Measurements from ENCODE around the gene TMEM19. TPM values are rescaled to one million over a fixed set of nuclear protein-coding genes. Genes with fewer than 3 reads are reported as not detected.
"Not testable (repeated sequence)": the region's sequence is repeated elsewhere in the genome, so short reads cannot be mapped to it uniquely, and the experiment has no call there.

Gene TMEM19
- total RNA-seq, 4 donors from 2014 or later = 9.6 to 24.2 (median 16.6) TPM

- H3K36me3 ChIP-seq = no peaks in the 10 kb centered on the region
- no peaks in the 10 kb centered on the region for H3K27me3 ChIP-seq
- no peak overlapping the region for H3K4me3 ChIP-seq
- no peak overlapping the region for H3K27ac ChIP-seq (replicated peaks in 1 of 4)
- WGBS = 76% methylated on average over 5 of the region's 5 CpGs
- TF ChIP-seq, protein P1, sequence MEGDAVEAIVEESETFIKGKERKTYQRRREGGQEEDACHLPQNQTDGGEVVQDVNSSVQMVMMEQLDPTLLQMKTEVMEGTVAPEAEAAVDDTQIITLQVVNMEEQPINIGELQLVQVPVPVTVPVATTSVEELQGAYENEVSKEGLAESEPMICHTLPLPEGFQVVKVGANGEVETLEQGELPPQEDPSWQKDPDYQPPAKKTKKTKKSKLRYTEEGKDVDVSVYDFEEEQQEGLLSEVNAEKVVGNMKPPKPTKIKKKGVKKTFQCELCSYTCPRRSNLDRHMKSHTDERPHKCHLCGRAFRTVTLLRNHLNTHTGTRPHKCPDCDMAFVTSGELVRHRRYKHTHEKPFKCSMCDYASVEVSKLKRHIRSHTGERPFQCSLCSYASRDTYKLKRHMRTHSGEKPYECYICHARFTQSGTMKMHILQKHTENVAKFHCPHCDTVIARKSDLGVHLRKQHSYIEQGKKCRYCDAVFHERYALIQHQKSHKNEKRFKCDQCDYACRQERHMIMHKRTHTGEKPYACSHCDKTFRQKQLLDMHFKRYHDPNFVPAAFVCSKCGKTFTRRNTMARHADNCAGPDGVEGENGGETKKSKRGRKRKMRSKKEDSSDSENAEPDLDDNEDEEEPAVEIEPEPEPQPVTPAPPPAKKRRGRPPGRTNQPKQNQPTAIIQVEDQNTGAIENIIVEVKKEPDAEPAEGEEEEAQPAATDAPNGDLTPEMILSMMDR (IDR thresholded peaks at IDR 0.05) = no peak
- TF ChIP-seq POLR2AphosphoS5 (IDR thresholded peaks at IDR 0.05) (no peak), POLR2A (IDR thresholded peaks at IDR 0.05; ENCODE audit: low read depth) (no peak), EP300 (IDR thresholded peaks at IDR 0.05) (no peak)
- H3K9me3 ChIP-seq = no peaks in the 10 kb centered on the region
- intact Hi-C loops (cut with DNase I) = loop anchor here (2.0 kb wide), 1 partner anchor 19 kb away; the partner anchor contains the start of gene THAP2
- H3K4me1 ChIP-seq = peaks cover 17 to 31% (median 31%) of the 10 kb centered on the region in 4 donors
- DNase-seq (ENCODE audit: extremely low spot score) = no peak
Measured at GRCh38 chr12:71684081-71684480, 1.8 kb upstream of the TMEM19 start.

DNA sequence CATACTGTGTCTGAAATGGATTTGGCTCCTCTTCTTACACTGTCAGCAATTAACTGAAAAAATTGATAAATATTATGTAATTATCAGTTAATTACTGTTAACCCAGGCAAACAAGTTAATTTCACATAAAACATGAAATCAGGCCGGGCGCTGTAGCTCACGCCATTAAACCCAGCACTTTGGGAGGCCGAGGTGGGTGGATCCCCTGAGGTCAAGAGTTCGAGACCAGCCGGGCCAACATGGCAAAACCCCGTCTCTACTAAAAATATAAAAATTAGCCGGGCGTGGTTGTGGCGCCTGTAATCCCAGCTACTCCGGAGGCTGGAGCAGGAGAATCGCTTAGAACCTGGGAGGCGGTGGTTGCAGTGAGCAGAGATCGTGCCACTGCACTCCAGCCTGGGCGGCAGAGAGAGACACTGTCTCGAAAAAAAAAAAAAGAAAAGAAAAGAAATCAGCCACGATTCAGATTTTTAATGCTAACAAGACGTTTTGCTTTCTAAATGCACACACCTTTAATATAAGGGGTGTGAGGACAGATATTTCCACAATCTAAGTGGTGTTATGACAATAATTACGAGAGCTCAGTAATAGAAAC lies 473 bp upstream of the TMEM19 start:
- DNase-seq (ENCODE audit: extremely low spot score) = no peak
- intact Hi-C loops (cut with DNase I) = loop anchor here (2.0 to 5.0 kb wide), 2 partner anchors 21 to 67 kb away; partner anchors contain the start of genes RAB21 and THAP2
- peaks cover 17 to 36% (median 34%) of the 10 kb centered on the region in 4 donors for H3K4me1 ChIP-seq
- 27% methylated on average over 19 of the region's 19 CpGs for WGBS
- no peaks in the 10 kb centered on the region for H3K27me3 ChIP-seq
- no peaks in the 10 kb centered on the region for H3K9me3 ChIP-seq
- TF ChIP-seq POLR2A (IDR thresholded peaks at IDR 0.05; ENCODE audit: low read depth) (no peak), POLR2AphosphoS5 (IDR thresholded peaks at IDR 0.05) (no peak), EP300 (IDR thresholded peaks at IDR 0.05) (no peak)
- TF ChIP-seq, protein P1 (IDR thresholded peaks at IDR 0.05) = no peak
- H3K4me3 ChIP-seq = peak overlapping the region; percentile 79 to 84 (median 81)
- H3K27ac ChIP-seq (replicated peaks in 1 of 4) = peak overlapping the region; percentile 89 to 91 (median 90)
- H3K36me3 ChIP-seq = peaks cover 0 to 5% (median 0%) of the 10 kb centered on the region in 4 donors

GRCh38 chr12:71686658-71687025 lies 760 bp downstream of the TMEM19 start:
- Histone ChIP-seq H3K9me3 (no peaks in the 10 kb centered on the region), H3K27ac (replicated peaks in 1 of 4) (peak overlapping the region; percentile 89 to 91 (median 90)), H3K4me1 (peaks cover 17 to 36% (median 34%) of the 10 kb centered on the region in 4 donors), H3K36me3 (peaks cover 0 to 6% (median 0%) of the 10 kb centered on the region in 4 donors), H3K4me3 (peak overlapping the region; percentile 79 to 84 (median 81)), H3K27me3 (no peaks in the 10 kb centered on the region)
- WGBS = 6% methylated on average over 3 of the region's 3 CpGs
- TF ChIP-seq POLR2A (IDR thresholded peaks at IDR 0.05; ENCODE audit: low read depth) = no peak
- TF ChIP-seq EP300 (IDR thresholded peaks at IDR 0.05) = no peak
- TF ChIP-seq, protein P1 (IDR thresholded peaks at IDR 0.05) = no peak
- intact Hi-C loops (cut with DNase I) = loop anchor here (5.0 kb wide), 1 partner anchor 66 kb away; the partner anchor contains the start of gene RAB21
- no peak for DNase-seq (ENCODE audit: extremely low spot score)

DNA sequence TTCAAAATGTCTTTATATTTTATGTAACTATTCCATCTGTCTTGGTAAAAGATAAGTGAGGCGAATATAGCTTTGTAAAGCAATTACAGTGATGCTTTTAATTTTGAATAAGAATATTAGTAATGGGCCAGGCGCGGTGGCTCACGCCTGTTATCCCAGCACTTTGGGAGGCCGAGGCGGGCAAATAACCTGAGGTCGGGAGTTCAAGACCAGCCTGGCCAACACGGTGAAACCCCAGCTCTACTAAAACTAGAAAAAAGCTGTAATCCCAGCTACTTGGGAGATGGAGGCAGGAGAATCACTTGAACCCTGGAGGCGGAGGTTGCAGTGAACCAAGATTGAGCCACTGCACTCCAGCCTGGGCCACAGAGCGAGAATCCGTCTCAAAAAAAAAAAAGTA lies 1.3 kb downstream of the TMEM19 start:
- 87% methylated on average over 11 of the region's 11 CpGs for WGBS
- Histone ChIP-seq H3K27ac (replicated peaks in 1 of 4) (peak overlapping the region in 2 of 4 donors; percentile 90 to 91), H3K4me3 (peak overlapping the region; percentile 79 to 84 (median 81)), H3K4me1 (peaks cover 17 to 36% (median 34%) of the 10 kb centered on the region in 4 donors)
- H3K9me3 ChIP-seq; H3K27me3 ChIP-seq; H3K36me3 ChIP-seq; DNase-seq (ENCODE audit: extremely low spot score): not testable (repeated sequence)
- intact Hi-C loops (cut with DNase I) = loop anchor here (5.0 kb wide), 1 partner anchor 65 kb away; the partner anchor contains the start of gene RAB21

GRCh38 chr12:71688961-71689570 lies 3.2 kb downstream of the TMEM19 start:
- Histone ChIP-seq H3K36me3 (peaks cover 0 to 6% (median 0%) of the 10 kb centered on the region in 4 donors), H3K9me3 (no peaks in the 10 kb centered on the region), H3K4me3 (no peak overlapping the region), H3K27me3 (no peaks in the 10 kb centered on the region), H3K27ac (replicated peaks in 1 of 4) (no peak overlapping the region), H3K4me1 (peaks cover 17 to 36% (median 34%) of the 10 kb centered on the region in 4 donors)
- intact Hi-C loops (cut with DNase I) = loop anchor here (5.0 kb wide), 1 partner anchor 63 kb away; the partner anchor contains the start of gene RAB21
- no peak for DNase-seq (ENCODE audit: extremely low spot score)
- TF ChIP-seq POLR2A (IDR thresholded peaks at IDR 0.05; ENCODE audit: low read depth) (no peak), POLR2AphosphoS5 (IDR thresholded peaks at IDR 0.05) (no peak), EP300 (IDR thresholded peaks at IDR 0.05) (no peak)
- TF ChIP-seq, protein P1 (IDR thresholded peaks at IDR 0.05) = no peak
- 78% methylated on average over 5 of the region's 5 CpGs for WGBS
